ENCODE data around the gene ZMYM4. TPM values are rescaled to one million over a fixed set of nuclear protein-coding genes. Genes with fewer than 3 reads are reported as not detected.

Gene ZMYM4
- total RNA-seq, 1 experiment from 2014 or later: 66.0 TPM

- Mint-ChIP-seq H3K36me3 (ENCODE audit: insufficient read depth in 1 of 3, low read depth in 3 of 3) (peaks cover 39 to 62% (median 58%) of the 10 kb centered on the region in 3 experiments), H3K9me3 (peaks cover 23 to 24% of the 10 kb centered on the region in 2 experiments)
Observed at GRCh38 chr1:35460796-35461195, 192.3 kb downstream of the ZMYM4 start.

More at GRCh38 chr1:35460796-35461195, 192.3 kb downstream of the ZMYM4 start:
- Histone ChIP-seq H3K56ac (ENCODE audit: insufficient read length, low read depth, low read length) (no peak overlapping the region), H2BK120ac (ENCODE audit: low read depth, low read length, poor library complexity, severe bottlenecking) (no peak overlapping the region), H3K4me2 (ENCODE audit: insufficient read depth, insufficient read length, low read length) (no peak overlapping the region), H3K9ac (ENCODE audit: extremely low read depth, insufficient read length, low read length) (no peak overlapping the region), H3K9me3 (ENCODE audit: control insufficient read depth, low read depth, low read length) (peaks cover 12% of the 10 kb centered on the region), H3K4me1 (ENCODE audit: insufficient read depth, low read length) (no peaks in the 10 kb centered on the region), H3K18ac (ENCODE audit: insufficient read length, low read depth, low read length) (no peak overlapping the region), H3K4ac (ENCODE audit: low read depth, low read length) (no peak overlapping the region), H2AFZ (ENCODE audit: low read length) (no peak overlapping the region), H3K27ac (ENCODE audit: insufficient read length, low read depth, low read length) (no peak overlapping the region), H3K79me1 (ENCODE audit: insufficient read depth, low read depth, low read length, poor library complexity, severe bottlenecking) (no peaks in the 10 kb centered on the region), H2BK5ac (ENCODE audit: insufficient read length, low read length) (no peak overlapping the region), H3T11ph (ENCODE audit: low read length) (no peak overlapping the region), H4K5ac (ENCODE audit: insufficient read length, low read depth, low read length) (no peak overlapping the region), H4K91ac (ENCODE audit: insufficient read length, low read depth, low read length) (no peak overlapping the region), H4K20me1 (ENCODE audit: control insufficient read depth, insufficient read depth, insufficient read length) (no peaks in the 10 kb centered on the region), H2AK5ac (ENCODE audit: insufficient read length, low read length) (no peak overlapping the region), H3K79me2 (ENCODE audit: insufficient read depth, low read length) (no peaks in the 10 kb centered on the region), H3K27me3 (ENCODE audit: insufficient read depth, low read length) (no peaks in the 10 kb centered on the region), H3K23ac (ENCODE audit: insufficient read length, low read depth, low read length) (no peak overlapping the region), H2BK15ac (ENCODE audit: low read depth, low read length) (no peak overlapping the region), H3K23me2 (ENCODE audit: insufficient read length, low read depth, low read length, poor library complexity, severe bottlenecking) (no peaks in the 10 kb centered on the region), H3K14ac (ENCODE audit: insufficient read depth, low read length) (no peak overlapping the region), H4K8ac (replicated peaks; ENCODE audit: insufficient read length, low read depth, low read length) (no peak overlapping the region), H2BK12ac (ENCODE audit: insufficient read length, low read depth, low read length) (no peak overlapping the region), H2BK20ac (ENCODE audit: low read depth, low read length, poor library complexity, severe bottlenecking) (no peak overlapping the region)
- Mint-ChIP-seq H3K4me3 (no peak overlapping the region), H3K4me1 (no peaks in the 10 kb centered on the region), H3K27me3 (ENCODE audit: low read depth) (no peaks in the 10 kb centered on the region), H3K27ac (no peak overlapping the region)
- TF ChIP-seq CTCF (conservative IDR thresholded peaks at IDR 0.05): no peak
- WGBS (ENCODE audit: extremely low coverage, insufficient read length, low lambda C conversion rate): no CpG with 5 or more reads among the region's 2 CpGs
- DNase-seq: no peak

All from H9 (cell line).